ENCODE results near the gene LAMTOR3. TPM values are rescaled to one million over a fixed set of nuclear protein-coding genes. Genes with fewer than 3 reads are reported as not detected.

The LAMTOR3 gene
- total and polyA plus RNA-seq, 2 donors (not counting 3 experiments of a cell fraction or from before 2014, with no cell fraction given), result 25.3 to 31.0 TPM

DNA sequence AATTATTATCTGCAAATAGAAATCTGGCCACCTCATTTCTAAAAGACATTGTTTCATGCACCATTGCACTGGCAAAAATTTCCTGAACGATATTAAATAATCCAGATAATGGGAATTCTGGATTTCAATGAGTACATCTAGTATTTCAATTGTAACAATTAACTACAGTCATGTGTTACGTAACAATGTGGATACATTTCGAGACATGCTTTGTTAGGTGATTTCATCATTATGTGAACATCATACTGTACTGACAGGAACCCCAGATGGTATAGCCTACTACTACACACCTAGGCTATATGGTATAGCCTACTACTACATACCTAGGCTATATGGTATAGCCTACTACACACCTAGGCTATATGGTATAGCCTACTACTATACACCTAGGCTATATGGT is 14.8 kb downstream of the LAMTOR3 start:
- Histone ChIP-seq H3K9me1 (replicated peaks; ENCODE audit: control insufficient read depth, extremely low read depth, insufficient read depth, low read length) (no peaks in the 10 kb centered on the region), H3K4me1 (ENCODE audit: control insufficient read depth, extremely low read depth, insufficient read depth, low read length) (no peaks in the 10 kb centered on the region), H3K9me3 (replicated peaks; ENCODE audit: control insufficient read depth, insufficient read depth, low read length) (no peaks in the 10 kb centered on the region), H3K27me3 (ENCODE audit: control insufficient read depth in 2 of 2, insufficient read depth in 2 of 2, low read length in 2 of 2) (no peaks in the 10 kb centered on the region), H3K4me3 (replicated peaks in 1 of 3; ENCODE audit: insufficient read depth in 1 of 3, low read depth in 1 of 3, low read length in 3 of 3) (no peak overlapping the region), H2AFZ (ENCODE audit: low read depth, low read length) (no peak overlapping the region), H3K4me2 (ENCODE audit: insufficient read depth, low read length) (no peak overlapping the region), H3K27ac (ENCODE audit: insufficient read depth, low read depth, low read length) (no peak overlapping the region), H3K79me2 (ENCODE audit: control insufficient read depth, insufficient read depth, low read length) (no peaks in the 10 kb centered on the region), H3K9ac (replicated peaks; ENCODE audit: extremely low read depth, insufficient read depth, low read length) (no peak overlapping the region), H4K20me1 (replicated peaks; ENCODE audit: control insufficient read depth, extremely low read depth, insufficient read depth, low read length) (no peaks in the 10 kb centered on the region), H3K36me3 (ENCODE audit: control insufficient read depth in 2 of 2, extremely low read depth in 1 of 2, insufficient read depth in 2 of 2, low read length in 2 of 2) (peaks cover 9 to 15% of the 10 kb centered on the region in 2 experiments)
- no peak for DNase-seq (ENCODE audit: low read depth, low spot score)
- TF ChIP-seq JUN (IDR thresholded peaks at IDR 0.05; ENCODE audit: borderline replicate concordance, insufficient read depth, insufficient read length, low read depth), result no peak
- TF ChIP-seq, protein P1, sequence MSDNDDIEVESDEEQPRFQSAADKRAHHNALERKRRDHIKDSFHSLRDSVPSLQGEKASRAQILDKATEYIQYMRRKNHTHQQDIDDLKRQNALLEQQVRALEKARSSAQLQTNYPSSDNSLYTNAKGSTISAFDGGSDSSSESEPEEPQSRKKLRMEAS (IDR thresholded peaks at IDR 0.05; ENCODE audit: insufficient read depth, insufficient read length), result no peak
- no peak for TF ChIP-seq FOS (IDR thresholded peaks at IDR 0.05; ENCODE audit: borderline replicate concordance, insufficient read depth, low read length)
- TF ChIP-seq GATA2 (IDR thresholded peaks at IDR 0.05; ENCODE audit: insufficient read depth, insufficient read length, low read depth, low read length), result no peak
- TF ChIP-seq MYC (IDR thresholded peaks at IDR 0.05; ENCODE audit: low read depth, low read length), result no peak
- TF ChIP-seq POLR2AphosphoS5 (IDR thresholded peaks at IDR 0.05; ENCODE audit: insufficient read depth, low read depth, low read length), result no peak
- TF ChIP-seq, protein P2, sequence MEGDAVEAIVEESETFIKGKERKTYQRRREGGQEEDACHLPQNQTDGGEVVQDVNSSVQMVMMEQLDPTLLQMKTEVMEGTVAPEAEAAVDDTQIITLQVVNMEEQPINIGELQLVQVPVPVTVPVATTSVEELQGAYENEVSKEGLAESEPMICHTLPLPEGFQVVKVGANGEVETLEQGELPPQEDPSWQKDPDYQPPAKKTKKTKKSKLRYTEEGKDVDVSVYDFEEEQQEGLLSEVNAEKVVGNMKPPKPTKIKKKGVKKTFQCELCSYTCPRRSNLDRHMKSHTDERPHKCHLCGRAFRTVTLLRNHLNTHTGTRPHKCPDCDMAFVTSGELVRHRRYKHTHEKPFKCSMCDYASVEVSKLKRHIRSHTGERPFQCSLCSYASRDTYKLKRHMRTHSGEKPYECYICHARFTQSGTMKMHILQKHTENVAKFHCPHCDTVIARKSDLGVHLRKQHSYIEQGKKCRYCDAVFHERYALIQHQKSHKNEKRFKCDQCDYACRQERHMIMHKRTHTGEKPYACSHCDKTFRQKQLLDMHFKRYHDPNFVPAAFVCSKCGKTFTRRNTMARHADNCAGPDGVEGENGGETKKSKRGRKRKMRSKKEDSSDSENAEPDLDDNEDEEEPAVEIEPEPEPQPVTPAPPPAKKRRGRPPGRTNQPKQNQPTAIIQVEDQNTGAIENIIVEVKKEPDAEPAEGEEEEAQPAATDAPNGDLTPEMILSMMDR (IDR thresholded peaks at IDR 0.05; ENCODE audit: extremely low read depth in 1 of 2, insufficient read depth in 1 of 2, low read depth in 1 of 2, low read length in 2 of 2), result no peak
- TF ChIP-seq EZH2 (IDR thresholded peaks at IDR 0.05; ENCODE audit: borderline replicate concordance, low read depth, low read length, severe bottlenecking), result no peak
- TF ChIP-seq POLR2A (IDR thresholded peaks at IDR 0.05; ENCODE audit: low read depth, low read length), result no peak
- dilution Hi-C loops (cut with MboI; ENCODE audit: extremely low pct_ligation_motif_present, low sequenced_read_pairs) (no loop called here), intact Hi-C loops (cut with micrococcal nuclease) (no loop called here)
- CTCF ChIA-PET, result interaction anchor here (1.7 kb wide), 1 partner anchor 69 kb away, joined by 4 read pairs; no protein-coding TSS in a partner anchor
- BruUV-seq (replicated peaks), result no TSS peak
- no peak for FAIRE-seq
- POLR2A ChIA-PET, result no interaction called here
